ENCODE results near the gene FAM174A. TPM values are rescaled to one million over a fixed set of nuclear protein-coding genes. Genes with fewer than 3 reads are reported as not detected.

Gene FAM174A
- 3.1 TPM for polyA plus RNA-seq (2013, experiment 1 of 2)
- polyA plus RNA-seq (2013, experiment 2 of 2) = 2.9 TPM

- H3K36me3 ChIP-seq (ENCODE audit: insufficient read depth, low read length) = peaks cover 8% of the 10 kb centered on the region; the same call in 1 of the 2 replicates
- WGBS = 1% methylated on average over 62 of the region's 62 CpGs
- peak within 1 kb of the TSS; percentile 71 for H3K9ac ChIP-seq (ENCODE audit: low read depth, low read length)
- peaks cover 8% of the 10 kb centered on the region; the same call in 1 of the 2 replicates for H3K4me1 ChIP-seq (ENCODE audit: insufficient read depth, low read length)
- peak within 1 kb of the TSS; percentile 38; the same call in 1 of the 2 replicates for H3K27ac ChIP-seq (ENCODE audit: low read depth, low read length)
- peaks cover 6% of the 10 kb centered on the region for H3K9me3 ChIP-seq (ENCODE audit: insufficient read depth, low read depth, low read length)
- H3K4me3 ChIP-seq (ENCODE audit: low read length) = peak within 1 kb of the TSS; percentile 86
- no peaks in the 10 kb centered on the region for H3K27me3 ChIP-seq (ENCODE audit: insufficient read depth, low read length)
These were observed at the start of gene FAM174A for GRCh38 chr5:100535060-100536005. Gene FAM174A (plus strand): TSS chr5:100535374. CDS start chr5:100535531, 157 bp downstream.

- no peaks in the 10 kb centered on the region for H3K4me1 ChIP-seq (ENCODE audit: insufficient read depth, low read length)
- H3K27ac ChIP-seq (ENCODE audit: low read depth, low read length) = no peak overlapping the region
- H3K9me3 ChIP-seq (ENCODE audit: insufficient read depth, low read depth, low read length) = peaks cover 15% of the 10 kb centered on the region; the same call in 1 of the 2 replicates
- WGBS = 100% methylated on average over 1 of the region's 1 CpG
- no peak overlapping the region for H3K9ac ChIP-seq (ENCODE audit: low read depth, low read length)
- H3K27me3 ChIP-seq (ENCODE audit: insufficient read depth, low read length) = no peaks in the 10 kb centered on the region
- H3K4me3 ChIP-seq (ENCODE audit: low read length) = no peak overlapping the region
- H3K36me3 ChIP-seq (ENCODE audit: insufficient read depth, low read length) = no peaks in the 10 kb centered on the region
These were observed 41.2 kb upstream of the FAM174A start for GRCh38 chr5:100493996-100494395.

- Histone ChIP-seq H3K27ac (ENCODE audit: low read depth, low read length) (no peak overlapping the region), H3K9me3 (ENCODE audit: insufficient read depth, low read depth, low read length) (no peaks in the 10 kb centered on the region), H3K9ac (ENCODE audit: low read depth, low read length) (no peak overlapping the region), H3K4me1 (ENCODE audit: insufficient read depth, low read length) (no peaks in the 10 kb centered on the region), H3K4me3 (ENCODE audit: low read length) (no peak overlapping the region), H3K36me3 (ENCODE audit: insufficient read depth, low read length) (no peaks in the 10 kb centered on the region), H3K27me3 (ENCODE audit: insufficient read depth, low read length) (no peaks in the 10 kb centered on the region)
- WGBS = 91% methylated on average over 1 of the region's 1 CpG
These were observed 38.9 kb upstream of the FAM174A start for GRCh38 chr5:100496296-100496695.

GRCh38 chr5:100502684-100503083, 32.5 kb upstream of the FAM174A start:
- no peak overlapping the region for H3K4me3 ChIP-seq (ENCODE audit: low read length)
- H3K36me3 ChIP-seq (ENCODE audit: insufficient read depth, low read length) = no peaks in the 10 kb centered on the region
- H3K4me1 ChIP-seq (ENCODE audit: insufficient read depth, low read length) = peaks cover 4% of the 10 kb centered on the region; the same call in 1 of the 2 replicates
- WGBS = 93% methylated on average over 1 of the region's 2 CpGs
- H3K27ac ChIP-seq (ENCODE audit: low read depth, low read length) = no peak overlapping the region
- no peaks in the 10 kb centered on the region for H3K9me3 ChIP-seq (ENCODE audit: insufficient read depth, low read depth, low read length)
- no peak overlapping the region for H3K9ac ChIP-seq (ENCODE audit: low read depth, low read length)
- H3K27me3 ChIP-seq (ENCODE audit: insufficient read depth, low read length) = no peaks in the 10 kb centered on the region

GRCh38 chr5:100505984-100506670, 29.0 kb upstream of the FAM174A start:
- no peaks in the 10 kb centered on the region for H3K27me3 ChIP-seq (ENCODE audit: insufficient read depth, low read length)
- whole genome bisulfite sequencing = 91% methylated on average over 1 of the region's 1 CpG
- H3K9me3 ChIP-seq (ENCODE audit: insufficient read depth, low read depth, low read length) = no peaks in the 10 kb centered on the region
- H3K4me3 ChIP-seq (ENCODE audit: low read length) = no peak overlapping the region
- peaks cover 4% of the 10 kb centered on the region; the same call in 1 of the 2 replicates for H3K4me1 ChIP-seq (ENCODE audit: insufficient read depth, low read length)
- no peak overlapping the region for H3K9ac ChIP-seq (ENCODE audit: low read depth, low read length)
- H3K36me3 ChIP-seq (ENCODE audit: insufficient read depth, low read length) = no peaks in the 10 kb centered on the region
- H3K27ac ChIP-seq (ENCODE audit: low read depth, low read length) = no peak overlapping the region

GRCh38 chr5:100516285-100516684, 18.9 kb upstream of the FAM174A start:
- Histone ChIP-seq H3K9me3 (ENCODE audit: insufficient read depth, low read depth, low read length) (no peaks in the 10 kb centered on the region; the same call in 1 of the 2 replicates), H3K9ac (ENCODE audit: low read depth, low read length) (no peak overlapping the region), H3K27ac (ENCODE audit: low read depth, low read length) (no peak overlapping the region), H3K36me3 (ENCODE audit: insufficient read depth, low read length) (no peaks in the 10 kb centered on the region), H3K4me3 (ENCODE audit: low read length) (no peak overlapping the region), H3K27me3 (ENCODE audit: insufficient read depth, low read length) (no peaks in the 10 kb centered on the region), H3K4me1 (ENCODE audit: insufficient read depth, low read length) (no peaks in the 10 kb centered on the region)
- WGBS = 98% methylated on average over 1 of the region's 1 CpG

GRCh38 chr5:100517301-100517974, 17.7 kb upstream of the FAM174A start:
- H3K27ac ChIP-seq (ENCODE audit: low read depth, low read length) = no peak overlapping the region
- H3K9ac ChIP-seq (ENCODE audit: low read depth, low read length) = no peak overlapping the region
- no peaks in the 10 kb centered on the region; the same call in 1 of the 2 replicates for H3K9me3 ChIP-seq (ENCODE audit: insufficient read depth, low read depth, low read length)
- H3K4me3 ChIP-seq (ENCODE audit: low read length) = no peak overlapping the region
- H3K27me3 ChIP-seq (ENCODE audit: insufficient read depth, low read length) = no peaks in the 10 kb centered on the region
- no peaks in the 10 kb centered on the region for H3K4me1 ChIP-seq (ENCODE audit: insufficient read depth, low read length)
- WGBS = 90% methylated on average over 5 of the region's 5 CpGs
- no peaks in the 10 kb centered on the region for H3K36me3 ChIP-seq (ENCODE audit: insufficient read depth, low read length)

GRCh38 chr5:100518377-100518776, 16.8 kb upstream of the FAM174A start:
- WGBS = 92% methylated on average over 3 of the region's 3 CpGs
- H3K4me3 ChIP-seq (ENCODE audit: low read length) = no peak overlapping the region
- no peaks in the 10 kb centered on the region for H3K4me1 ChIP-seq (ENCODE audit: insufficient read depth, low read length)
- H3K36me3 ChIP-seq (ENCODE audit: insufficient read depth, low read length) = no peaks in the 10 kb centered on the region
- no peaks in the 10 kb centered on the region; the same call in 1 of the 2 replicates for H3K9me3 ChIP-seq (ENCODE audit: insufficient read depth, low read depth, low read length)
- H3K27me3 ChIP-seq (ENCODE audit: insufficient read depth, low read length) = no peaks in the 10 kb centered on the region
- H3K9ac ChIP-seq (ENCODE audit: low read depth, low read length) = no peak overlapping the region
- H3K27ac ChIP-seq (ENCODE audit: low read depth, low read length) = no peak overlapping the region

- Histone ChIP-seq H3K9ac (ENCODE audit: low read depth, low read length) (no peak overlapping the region), H3K4me1 (ENCODE audit: insufficient read depth, low read length) (no peaks in the 10 kb centered on the region), H3K27me3 (ENCODE audit: insufficient read depth, low read length) (no peaks in the 10 kb centered on the region), H3K36me3 (ENCODE audit: insufficient read depth, low read length) (no peaks in the 10 kb centered on the region), H3K9me3 (ENCODE audit: insufficient read depth, low read depth, low read length) (no peaks in the 10 kb centered on the region; the same call in 1 of the 2 replicates), H3K27ac (ENCODE audit: low read depth, low read length) (no peak overlapping the region), H3K4me3 (ENCODE audit: low read length) (no peak overlapping the region)
These were observed 16.1 kb upstream of the FAM174A start for GRCh38 chr5:100519075-100519474.

- no peaks in the 10 kb centered on the region; the same call in 1 of the 2 replicates for H3K9me3 ChIP-seq (ENCODE audit: insufficient read depth, low read depth, low read length)
- H3K4me1 ChIP-seq (ENCODE audit: insufficient read depth, low read length) = no peaks in the 10 kb centered on the region
- H3K9ac ChIP-seq (ENCODE audit: low read depth, low read length) = no peak overlapping the region
- H3K4me3 ChIP-seq (ENCODE audit: low read length) = no peak overlapping the region
- no peaks in the 10 kb centered on the region for H3K36me3 ChIP-seq (ENCODE audit: insufficient read depth, low read length)
- H3K27ac ChIP-seq (ENCODE audit: low read depth, low read length) = no peak overlapping the region
- WGBS = 41% methylated on average over 1 of the region's 1 CpG
- no peaks in the 10 kb centered on the region for H3K27me3 ChIP-seq (ENCODE audit: insufficient read depth, low read length)
These were observed 14.8 kb upstream of the FAM174A start for GRCh38 chr5:100520348-100520747.
